ENCODE results near the gene HOXC9.

DNA sequence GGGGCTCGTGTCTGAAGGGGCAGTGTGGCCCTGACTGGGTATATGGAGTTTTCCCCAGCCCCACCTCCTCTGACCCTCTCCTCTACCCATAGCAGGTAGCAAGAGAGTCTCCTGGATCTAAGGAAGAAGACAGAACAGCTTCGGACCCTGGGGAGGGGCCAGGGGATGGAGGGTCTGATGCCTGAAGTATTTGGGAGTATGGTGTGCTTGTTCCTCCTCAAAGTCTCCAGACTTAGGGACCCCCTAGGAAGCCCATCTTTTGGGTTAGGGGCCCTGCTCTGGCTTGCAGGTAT, 8.2 kb downstream of the HOXC9 start:
- TF ChIP-seq NR2F2 (IDR thresholded peaks at IDR 0.05) (no peak), EGR1 (IDR thresholded peaks at IDR 0.05; ENCODE audit: low read depth in 2 of 2) (no peak), JUND (IDR thresholded peaks at IDR 0.05) (no peak), TAF1 (conservative IDR thresholded peaks at IDR 0.05) (no peak), YY1 (IDR thresholded peaks at IDR 0.05) (no peak), RXRA (IDR thresholded peaks at IDR 0.05) (no peak), SP1 (IDR thresholded peaks at IDR 0.05) (no peak)
- TF ChIP-seq, protein P1, sequence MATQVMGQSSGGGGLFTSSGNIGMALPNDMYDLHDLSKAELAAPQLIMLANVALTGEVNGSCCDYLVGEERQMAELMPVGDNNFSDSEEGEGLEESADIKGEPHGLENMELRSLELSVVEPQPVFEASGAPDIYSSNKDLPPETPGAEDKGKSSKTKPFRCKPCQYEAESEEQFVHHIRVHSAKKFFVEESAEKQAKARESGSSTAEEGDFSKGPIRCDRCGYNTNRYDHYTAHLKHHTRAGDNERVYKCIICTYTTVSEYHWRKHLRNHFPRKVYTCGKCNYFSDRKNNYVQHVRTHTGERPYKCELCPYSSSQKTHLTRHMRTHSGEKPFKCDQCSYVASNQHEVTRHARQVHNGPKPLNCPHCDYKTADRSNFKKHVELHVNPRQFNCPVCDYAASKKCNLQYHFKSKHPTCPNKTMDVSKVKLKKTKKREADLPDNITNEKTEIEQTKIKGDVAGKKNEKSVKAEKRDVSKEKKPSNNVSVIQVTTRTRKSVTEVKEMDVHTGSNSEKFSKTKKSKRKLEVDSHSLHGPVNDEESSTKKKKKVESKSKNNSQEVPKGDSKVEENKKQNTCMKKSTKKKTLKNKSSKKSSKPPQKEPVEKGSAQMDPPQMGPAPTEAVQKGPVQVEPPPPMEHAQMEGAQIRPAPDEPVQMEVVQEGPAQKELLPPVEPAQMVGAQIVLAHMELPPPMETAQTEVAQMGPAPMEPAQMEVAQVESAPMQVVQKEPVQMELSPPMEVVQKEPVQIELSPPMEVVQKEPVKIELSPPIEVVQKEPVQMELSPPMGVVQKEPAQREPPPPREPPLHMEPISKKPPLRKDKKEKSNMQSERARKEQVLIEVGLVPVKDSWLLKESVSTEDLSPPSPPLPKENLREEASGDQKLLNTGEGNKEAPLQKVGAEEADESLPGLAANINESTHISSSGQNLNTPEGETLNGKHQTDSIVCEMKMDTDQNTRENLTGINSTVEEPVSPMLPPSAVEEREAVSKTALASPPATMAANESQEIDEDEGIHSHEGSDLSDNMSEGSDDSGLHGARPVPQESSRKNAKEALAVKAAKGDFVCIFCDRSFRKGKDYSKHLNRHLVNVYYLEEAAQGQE (IDR thresholded peaks at IDR 0.05) = no peak
- TF ChIP-seq, protein P2, sequence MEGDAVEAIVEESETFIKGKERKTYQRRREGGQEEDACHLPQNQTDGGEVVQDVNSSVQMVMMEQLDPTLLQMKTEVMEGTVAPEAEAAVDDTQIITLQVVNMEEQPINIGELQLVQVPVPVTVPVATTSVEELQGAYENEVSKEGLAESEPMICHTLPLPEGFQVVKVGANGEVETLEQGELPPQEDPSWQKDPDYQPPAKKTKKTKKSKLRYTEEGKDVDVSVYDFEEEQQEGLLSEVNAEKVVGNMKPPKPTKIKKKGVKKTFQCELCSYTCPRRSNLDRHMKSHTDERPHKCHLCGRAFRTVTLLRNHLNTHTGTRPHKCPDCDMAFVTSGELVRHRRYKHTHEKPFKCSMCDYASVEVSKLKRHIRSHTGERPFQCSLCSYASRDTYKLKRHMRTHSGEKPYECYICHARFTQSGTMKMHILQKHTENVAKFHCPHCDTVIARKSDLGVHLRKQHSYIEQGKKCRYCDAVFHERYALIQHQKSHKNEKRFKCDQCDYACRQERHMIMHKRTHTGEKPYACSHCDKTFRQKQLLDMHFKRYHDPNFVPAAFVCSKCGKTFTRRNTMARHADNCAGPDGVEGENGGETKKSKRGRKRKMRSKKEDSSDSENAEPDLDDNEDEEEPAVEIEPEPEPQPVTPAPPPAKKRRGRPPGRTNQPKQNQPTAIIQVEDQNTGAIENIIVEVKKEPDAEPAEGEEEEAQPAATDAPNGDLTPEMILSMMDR (IDR thresholded peaks at IDR 0.05; ENCODE audit: low read depth, low read length, missing input control) = no peak
- TF ChIP-seq, protein P3, sequence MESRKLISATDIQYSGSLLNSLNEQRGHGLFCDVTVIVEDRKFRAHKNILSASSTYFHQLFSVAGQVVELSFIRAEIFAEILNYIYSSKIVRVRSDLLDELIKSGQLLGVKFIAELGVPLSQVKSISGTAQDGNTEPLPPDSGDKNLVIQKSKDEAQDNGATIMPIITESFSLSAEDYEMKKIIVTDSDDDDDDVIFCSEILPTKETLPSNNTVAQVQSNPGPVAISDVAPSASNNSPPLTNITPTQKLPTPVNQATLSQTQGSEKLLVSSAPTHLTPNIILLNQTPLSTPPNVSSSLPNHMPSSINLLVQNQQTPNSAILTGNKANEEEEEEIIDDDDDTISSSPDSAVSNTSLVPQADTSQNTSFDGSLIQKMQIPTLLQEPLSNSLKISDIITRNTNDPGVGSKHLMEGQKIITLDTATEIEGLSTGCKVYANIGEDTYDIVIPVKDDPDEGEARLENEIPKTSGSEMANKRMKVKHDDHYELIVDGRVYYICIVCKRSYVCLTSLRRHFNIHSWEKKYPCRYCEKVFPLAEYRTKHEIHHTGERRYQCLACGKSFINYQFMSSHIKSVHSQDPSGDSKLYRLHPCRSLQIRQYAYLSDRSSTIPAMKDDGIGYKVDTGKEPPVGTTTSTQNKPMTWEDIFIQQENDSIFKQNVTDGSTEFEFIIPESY (IDR thresholded peaks at IDR 0.05) = no peak
- TF ChIP-seq, protein P4, sequence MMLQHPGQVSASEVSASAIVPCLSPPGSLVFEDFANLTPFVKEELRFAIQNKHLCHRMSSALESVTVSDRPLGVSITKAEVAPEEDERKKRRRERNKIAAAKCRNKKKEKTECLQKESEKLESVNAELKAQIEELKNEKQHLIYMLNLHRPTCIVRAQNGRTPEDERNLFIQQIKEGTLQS (IDR thresholded peaks at IDR 0.05) = no peak

Measured in liver (tissue), 3 donors.